GM12878 (cell line): ENCODE results near the gene ONECUT2. TPM values are rescaled to one million over a fixed set of nuclear protein-coding genes. Genes with fewer than 3 reads are reported as not detected.

ENCODE experiments used
- ATAC-seq: fragments of 200-7000 bp; cut with Tn5 transposase; 3 replicates; pipeline ENCODE4 v1.9.1; 2020; ENCODE audit warnings: mild to moderate bottlenecking, moderate library complexity
- BruUV-seq: library from RNA; stranded (reverse); fragments of 400-500 nt; replicated peaks from 2 replicates; lab custom pipeline; 2021; lab: Mats Ljungman, UMichigan
- CTCF ChIA-PET: fragments of 300-600 bp; sonication (Branson Sonifier 250); formaldehyde crosslinking; extraction: SDS; loops from one replicate; lab custom pipeline; 2021; ENCODE audit warnings: inconsistent platforms; lab: Yijun Ruan, JAX
- POLR2A ChIA-PET: fragments of 350-600 bp; formaldehyde crosslinking; extraction: SDS; loops from one replicate; lab custom pipeline; 2021; ENCODE audit warnings: inconsistent platforms; lab: Charles Lee
- RAD21 ChIA-PET: fragments of 300-600 bp; sonication (Branson Sonifier 250); formaldehyde crosslinking; loops from one replicate; lab custom pipeline; 2023; ENCODE audit warnings: antibody characterized with exemption; ENCODE audit not compliant: unreplicated experiment; lab: Charles Lee
- SMC1A ChIA-PET: fragments of 300-600 bp; sonication (Branson Sonifier 250); formaldehyde crosslinking; loops from one replicate; lab custom pipeline; 2023; ENCODE audit not compliant: unreplicated experiment, uncharacterized antibody; lab: Charles Lee
- DNase-seq: peaks from one replicate; pipeline ENCODE4 v3.0.0-alpha.2; 2011; ENCODE audit warnings: low read depth, low spot score
- FAIRE-seq: peaks from 3 replicates; lab custom pipeline; 2011; peaks lifted over from hg19 to GRCh38; lab: Jason Lieb, UNC
- H2AFZ ChIP-seq: 2 replicates; pipeline ENCODE4 v1.6.0; 2011; ENCODE audit warnings: low read depth, low read length, control low read depth; ENCODE audit not compliant: control insufficient read depth
- H3K27ac ChIP-seq: 2 replicates; pipeline ENCODE4 v1.5.1; 2011; ENCODE audit warnings: control low read depth; ENCODE audit not compliant: control insufficient read depth, insufficient read depth
- H3K27me3 ChIP-seq, 2 experiments: replicated peaks in 1 of 2; 2 replicates each; pipeline versions ENCODE4 v1.6.0 to v1.6.1; 2011; ENCODE audit warnings: low read length in 1 of 2; ENCODE audit not compliant: control insufficient read depth in 2 of 2, insufficient read depth in 2 of 2
- H3K36me3 ChIP-seq, 2 experiments: 2 replicates each; pipeline ENCODE4 v1.5.1; 2011; ENCODE audit warnings: low read length in 1 of 2; ENCODE audit not compliant: control insufficient read depth in 2 of 2, insufficient read depth in 2 of 2
- H3K4me1 ChIP-seq: 2 replicates; pipeline ENCODE4 v1.6.1; 2011; ENCODE audit warnings: mild to moderate bottlenecking, low read length, moderate library complexity, mixed read lengths; ENCODE audit not compliant: control insufficient read depth, insufficient read depth
- H3K4me2 ChIP-seq: 2 replicates; pipeline ENCODE4 v1.6.0; 2011; ENCODE audit warnings: control low read depth; ENCODE audit not compliant: control insufficient read depth, insufficient read depth
- H3K4me3 ChIP-seq: fragments of 200-600 bp; sonication (generic); 2 replicates; pipeline ENCODE4 v1.5.1; 2016
- H3K79me2 ChIP-seq: 2 replicates; pipeline ENCODE4 v1.6.0; 2011; ENCODE audit warnings: low read length; ENCODE audit not compliant: control insufficient read depth, insufficient read depth
- H3K9ac ChIP-seq: 2 replicates; pipeline ENCODE4 v1.8.0; 2011; ENCODE audit warnings: low read length, control low read depth, mixed read lengths; ENCODE audit not compliant: control insufficient read depth, insufficient read depth
- H3K9me3 ChIP-seq: replicated peaks from 3 replicates; pipeline ENCODE4 v1.5.1; 2011; ENCODE audit warnings: mild to moderate bottlenecking, low read length; ENCODE audit not compliant: control insufficient read depth, insufficient read depth
- H4K20me1 ChIP-seq: 2 replicates; pipeline ENCODE4 v1.6.0; 2011; ENCODE audit not compliant: control insufficient read depth, insufficient read depth
- KAT2A ChIP-seq: conservative IDR thresholded peaks from 2 replicates; pipeline ENCODE4 v1.6.1; 2011; ENCODE audit warnings: low read depth, low read length; ENCODE audit not compliant: control insufficient read depth
- LARP7 ChIP-seq: fragments of 450-650 bp; IDR thresholded peaks from 2 replicates; pipeline ENCODE4 v1.6.1; 2017; ENCODE audit warnings: mild to moderate bottlenecking
- POU2F2 ChIP-seq: IDR thresholded peaks from 3 replicates; pipeline ENCODE4 v1.6.1; 2011; ENCODE audit warnings: low read depth, mild to moderate bottlenecking, low read length, borderline replicate concordance
- SMAD5 ChIP-seq: IDR thresholded peaks from 2 replicates; pipeline ENCODE4 v1.6.1; 2016; ENCODE audit warnings: antibody characterized with exemption, low read depth
- TCF7 ChIP-seq: IDR thresholded peaks from 2 replicates; pipeline ENCODE4 v1.6.1; 2014; ENCODE audit warnings: antibody characterized with exemption, borderline replicate concordance
- WGBS: methylation state at CpG from one replicate; pipeline ENCODE4 v1.1.6; 2016; ENCODE audit warnings: low lambda C conversion rate; ENCODE audit not compliant: insufficient replicate concordance, insufficient coverage; ENCODE audit errors: missing lambda C conversion rate; 5-methylcytosine and 5-hydroxymethylcytosine counted together
- in situ Hi-C: fragments of 300-500 bp; cut with MboI; formaldehyde crosslinking; loops from 9 replicates; pipeline ENCODE4 v1.14.3; 2018; ENCODE audit warnings: mixed read lengths
- intact Hi-C: fragments of 100-400 bp; cut with micrococcal nuclease; formaldehyde crosslinking; loops from one replicate; pipeline ENCODE4 v1.14.2; 2022; ENCODE audit not compliant: unreplicated experiment
- polyA plus RNA-seq, 11 experiments: library from polyadenylated mRNA; depleted of rRNA in 4 of 11; unstranded in 6 of 11; stranded (reverse) in 5 of 11; fragments of >200 nt; fragmentation: Nextera tagmentation in 4 of 11; fragmentation: Illumina TruSeq in 1 of 11; extraction: Ambion mirVana in 4 of 11; extraction: Trizol in 1 of 11; gene quantifications; 1 replicate in 1 of 11; 2 replicates in 10 of 11; pipeline versions ENCODE4 v1.2.1 to v1.2.3, GENCODE V29; 2011 to 2016; ENCODE audit warnings: inconsistent platforms in 2 of 11, missing spikeins in 2 of 11, low read depth in 1 of 11
- total RNA-seq, 4 experiments: library from RNA; depleted of rRNA in 3 of 4; stranded (reverse); fragments of >200 nt in 3 of 4; fragmentation: Illumina TruSeq in 1 of 4; extraction: Trizol in 1 of 4; gene quantifications; 2 replicates each; pipeline versions ENCODE4 v1.2.1 to v1.2.3, GENCODE V29; 2013 to 2021
- TF ChIP-seq, protein P1 (sequence below): fragments of 150-350 bp; IDR thresholded peaks from 2 replicates; pipeline ENCODE4 v1.6.1; 2014; ENCODE audit warnings: mild to moderate bottlenecking, low read depth, low read length

Gene ONECUT2
- total and polyA plus RNA-seq, 10 of the 15 experiments (the other 5 are each of a cell fraction or from before 2014, with no cell fraction given) = 0.01 to 0.03 TPM; not detected in 8

DNA sequence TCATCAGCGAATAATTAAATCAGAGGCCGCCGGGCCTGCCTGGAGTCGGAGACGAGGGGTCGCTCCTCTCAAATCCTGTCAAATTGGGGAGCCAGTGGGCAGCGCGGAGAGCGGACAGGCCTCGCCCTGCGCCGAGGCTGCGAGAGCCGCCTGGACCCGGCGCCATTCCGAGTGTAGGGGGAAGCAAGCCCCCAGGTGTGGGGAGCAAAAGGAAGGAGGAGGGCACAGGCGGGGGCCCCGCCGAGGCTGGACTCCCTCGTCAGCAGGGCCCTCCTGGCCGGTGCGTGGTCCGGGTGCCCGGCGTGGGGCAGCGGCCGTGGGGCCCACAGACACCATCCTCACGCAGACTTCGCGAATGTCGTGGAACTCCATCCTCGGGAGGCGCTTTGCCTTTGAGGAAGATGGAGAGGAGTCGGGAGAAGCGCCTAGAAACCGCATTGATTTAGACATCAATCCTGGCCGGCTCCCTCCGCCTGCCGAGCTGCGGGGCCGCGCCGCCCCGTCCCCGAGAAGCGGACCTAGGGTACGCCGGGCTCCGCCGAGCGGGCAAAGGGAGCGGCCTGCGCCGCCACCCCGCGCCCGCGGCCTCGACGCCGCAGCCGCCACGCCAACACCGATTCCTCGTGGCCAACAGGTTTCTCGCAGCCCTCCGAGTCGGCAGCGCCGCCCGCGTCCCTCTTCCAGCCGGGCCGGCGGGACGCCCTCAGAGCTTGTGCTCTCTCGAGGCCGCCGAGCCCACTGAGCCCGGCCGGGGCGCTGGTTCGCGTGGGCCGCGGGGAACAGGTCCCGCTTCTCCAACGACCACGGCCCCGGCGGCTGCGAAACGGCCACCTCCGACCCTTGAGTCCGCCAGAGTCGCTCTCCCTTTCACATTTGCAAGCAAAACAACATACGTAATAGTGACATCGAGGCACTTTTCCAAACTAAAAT, 6.7 kb upstream of the ONECUT2 start:
- intact Hi-C loops = no loop called here
- H3K79me2 ChIP-seq = no peaks in the 10 kb centered on the region

More for the DNA sequence above, 6.7 kb upstream of the ONECUT2 start:
- 79% methylated on average over 84 of the region's 99 CpGs for WGBS
- ATAC-seq = no peak
- no peak overlapping the region for H3K9ac ChIP-seq
- H4K20me1 ChIP-seq = no peaks in the 10 kb centered on the region
- no peaks in the 10 kb centered on the region for H3K4me1 ChIP-seq
- H3K27me3 ChIP-seq = peaks cover 0 to 7% of the 10 kb centered on the region in 2 experiments; a peak in 2 of 4 replicates
- H3K27ac ChIP-seq = no peak overlapping the region
- BruUV-seq = no TSS peak
- H2AFZ ChIP-seq = no peak overlapping the region
- no peak for FAIRE-seq
- no peaks in the 10 kb centered on the region for H3K36me3 ChIP-seq
- DNase-seq = no peak
- no peak overlapping the region for H3K4me3 ChIP-seq
- H3K4me2 ChIP-seq = no peak overlapping the region
- in situ Hi-C loops = no loop called here
- CTCF ChIA-PET = no interaction called here
- POLR2A ChIA-PET = no interaction called here
- RAD21 ChIA-PET = no interaction called here
- SMC1A ChIA-PET = no interaction called here
- TF ChIP-seq POU2F2 (no peak), LARP7 (no peak), KAT2A (no peak), SMAD5 (no peak), TCF7 (no peak)
- TF ChIP-seq, protein P1, sequence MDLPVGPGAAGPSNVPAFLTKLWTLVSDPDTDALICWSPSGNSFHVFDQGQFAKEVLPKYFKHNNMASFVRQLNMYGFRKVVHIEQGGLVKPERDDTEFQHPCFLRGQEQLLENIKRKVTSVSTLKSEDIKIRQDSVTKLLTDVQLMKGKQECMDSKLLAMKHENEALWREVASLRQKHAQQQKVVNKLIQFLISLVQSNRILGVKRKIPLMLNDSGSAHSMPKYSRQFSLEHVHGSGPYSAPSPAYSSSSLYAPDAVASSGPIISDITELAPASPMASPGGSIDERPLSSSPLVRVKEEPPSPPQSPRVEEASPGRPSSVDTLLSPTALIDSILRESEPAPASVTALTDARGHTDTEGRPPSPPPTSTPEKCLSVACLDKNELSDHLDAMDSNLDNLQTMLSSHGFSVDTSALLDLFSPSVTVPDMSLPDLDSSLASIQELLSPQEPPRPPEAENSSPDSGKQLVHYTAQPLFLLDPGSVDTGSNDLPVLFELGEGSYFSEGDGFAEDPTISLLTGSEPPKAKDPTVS = no peak
- peaks cover 28% of the 10 kb centered on the region; the same call in 2 of the 3 replicates for H3K9me3 ChIP-seq
